Smooth muscle cell (in vitro differentiated cells): ENCODE measurements around the gene RAB11A. TPM values are rescaled to one million over a fixed set of nuclear protein-coding genes. Genes with fewer than 3 reads are reported as not detected.

Source experiments
- DNase-seq: peaks from one replicate; lab custom pipeline; 2025; ENCODE audit not compliant: unreplicated experiment; lab: John Stamatoyannopoulos, UW
- H2AFZ ChIP-seq: fragments of 200-600 bp; sonication (generic); 2 replicates; pipeline ENCODE4 v1.6.0; 2016; ENCODE audit warnings: antibody characterized with exemption, low read depth, mild to moderate bottlenecking
- H3F3A ChIP-seq: fragments of 200-600 bp; sonication (generic); 2 replicates; pipeline ENCODE4 v1.6.0; 2017; ENCODE audit warnings: antibody characterized with exemption, low read depth
- H3K27ac ChIP-seq: fragments of 200-600 bp; sonication (generic); 2 replicates; pipeline ENCODE4 v1.5.1; 2016; ENCODE audit warnings: low read depth, mild to moderate bottlenecking
- H3K27me3 ChIP-seq: fragments of 200-600 bp; sonication (generic); 2 replicates; pipeline ENCODE4 v1.6.1; 2016; ENCODE audit warnings: low read depth, mild to moderate bottlenecking
- H3K36me3 ChIP-seq: fragments of 200-600 bp; sonication (generic); 2 replicates; pipeline ENCODE4 v1.5.1; 2016; ENCODE audit warnings: low read depth
- H3K4me1 ChIP-seq: fragments of 200-600 bp; sonication (generic); 2 replicates; pipeline ENCODE4 v1.5.1; 2016; ENCODE audit warnings: low read depth
- H3K4me2 ChIP-seq: fragments of 200-600 bp; sonication (generic); 2 replicates; pipeline ENCODE4 v1.6.0; 2016; ENCODE audit warnings: mild to moderate bottlenecking
- H3K4me3 ChIP-seq: fragments of 200-600 bp; sonication (generic); 2 replicates; pipeline ENCODE4 v1.5.1; 2016; ENCODE audit warnings: mild to moderate bottlenecking
- H3K79me2 ChIP-seq: fragments of 200-600 bp; sonication (generic); 2 replicates; pipeline ENCODE4 v1.6.0; 2016; ENCODE audit warnings: low read depth, mild to moderate bottlenecking
- H3K9ac ChIP-seq: fragments of 200-600 bp; sonication (generic); 2 replicates; pipeline ENCODE4 v1.6.0; 2016; ENCODE audit warnings: low read depth
- H3K9me3 ChIP-seq: fragments of 200-600 bp; sonication (generic); replicated peaks from 2 replicates; pipeline ENCODE4 v1.5.1; 2016; ENCODE audit warnings: low read depth
- H4K20me1 ChIP-seq: fragments of 200-600 bp; sonication (generic); 2 replicates; pipeline ENCODE4 v1.6.0; 2016; ENCODE audit warnings: low read depth
- WGBS: methylation state at CpG from one replicate; pipeline ENCODE4 v1.1.7; 2016; ENCODE audit warnings: low lambda C conversion rate; 5-methylcytosine and 5-hydroxymethylcytosine counted together
- polyA plus RNA-seq: library from polyadenylated mRNA; unstranded; fragments of >200 nt; fragmentation: Nextera tagmentation; extraction: Ambion mirVana; gene quantifications from 2 replicates; pipeline ENCODE4 v1.2.1, GENCODE V29; 2016
- total RNA-seq: library from RNA; depleted of rRNA; stranded (reverse); fragments of >200 nt; gene quantifications from 2 replicates; pipeline ENCODE4 v1.2.3, GENCODE V29; 2014
- TF ChIP-seq, protein P1 (sequence below): fragments of 200-600 bp; sonication (generic); IDR thresholded peaks from 2 replicates; pipeline ENCODE4 v1.5.1; 2017; ENCODE audit warnings: borderline replicate concordance, mild to moderate bottlenecking, antibody characterized with exemption; ENCODE audit not compliant: insufficient read depth, poor library complexity, severe bottlenecking

RAB11A gene
- total and polyA plus RNA-seq, 2 experiments from 2014 or later = 206 to 300 TPM

DNA sequence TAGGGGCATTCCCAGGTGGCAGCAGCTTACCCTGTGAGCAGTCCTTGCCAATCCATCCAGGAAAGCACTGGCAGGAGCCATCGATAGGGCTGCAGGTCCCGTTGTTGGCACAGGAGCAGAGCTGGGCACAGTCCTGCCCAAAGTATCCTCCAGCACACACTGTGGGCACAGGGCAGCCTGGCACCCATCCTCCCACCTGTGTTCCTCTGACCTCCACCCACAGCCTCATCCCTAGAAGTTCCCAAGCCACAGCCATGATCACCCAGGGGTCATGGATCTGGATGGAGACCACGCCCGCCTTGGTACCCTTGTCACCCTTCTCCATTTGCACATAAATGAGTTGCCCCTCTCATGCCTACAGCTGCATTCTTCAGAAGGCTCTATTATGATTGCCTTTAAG, 48.6 kb downstream of the RAB11A start:
- TF ChIP-seq, protein P1, sequence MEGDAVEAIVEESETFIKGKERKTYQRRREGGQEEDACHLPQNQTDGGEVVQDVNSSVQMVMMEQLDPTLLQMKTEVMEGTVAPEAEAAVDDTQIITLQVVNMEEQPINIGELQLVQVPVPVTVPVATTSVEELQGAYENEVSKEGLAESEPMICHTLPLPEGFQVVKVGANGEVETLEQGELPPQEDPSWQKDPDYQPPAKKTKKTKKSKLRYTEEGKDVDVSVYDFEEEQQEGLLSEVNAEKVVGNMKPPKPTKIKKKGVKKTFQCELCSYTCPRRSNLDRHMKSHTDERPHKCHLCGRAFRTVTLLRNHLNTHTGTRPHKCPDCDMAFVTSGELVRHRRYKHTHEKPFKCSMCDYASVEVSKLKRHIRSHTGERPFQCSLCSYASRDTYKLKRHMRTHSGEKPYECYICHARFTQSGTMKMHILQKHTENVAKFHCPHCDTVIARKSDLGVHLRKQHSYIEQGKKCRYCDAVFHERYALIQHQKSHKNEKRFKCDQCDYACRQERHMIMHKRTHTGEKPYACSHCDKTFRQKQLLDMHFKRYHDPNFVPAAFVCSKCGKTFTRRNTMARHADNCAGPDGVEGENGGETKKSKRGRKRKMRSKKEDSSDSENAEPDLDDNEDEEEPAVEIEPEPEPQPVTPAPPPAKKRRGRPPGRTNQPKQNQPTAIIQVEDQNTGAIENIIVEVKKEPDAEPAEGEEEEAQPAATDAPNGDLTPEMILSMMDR = no peak
- Histone ChIP-seq H3K9ac (no peak overlapping the region), H2AFZ (no peak overlapping the region), H3K36me3 (no peaks in the 10 kb centered on the region), H3K4me2 (no peak overlapping the region), H3K4me3 (no peak overlapping the region), H3K27me3 (no peaks in the 10 kb centered on the region), H3K9me3 (no peaks in the 10 kb centered on the region), H3K79me2 (no peaks in the 10 kb centered on the region), H3K27ac (no peak overlapping the region), H4K20me1 (peaks cover 16% of the 10 kb centered on the region), H3K4me1 (peaks cover 9% of the 10 kb centered on the region), H3F3A (no peaks in the 10 kb centered on the region)
- no peak for DNase-seq
- WGBS = 98% methylated on average over 3 of the region's 4 CpGs

DNA sequence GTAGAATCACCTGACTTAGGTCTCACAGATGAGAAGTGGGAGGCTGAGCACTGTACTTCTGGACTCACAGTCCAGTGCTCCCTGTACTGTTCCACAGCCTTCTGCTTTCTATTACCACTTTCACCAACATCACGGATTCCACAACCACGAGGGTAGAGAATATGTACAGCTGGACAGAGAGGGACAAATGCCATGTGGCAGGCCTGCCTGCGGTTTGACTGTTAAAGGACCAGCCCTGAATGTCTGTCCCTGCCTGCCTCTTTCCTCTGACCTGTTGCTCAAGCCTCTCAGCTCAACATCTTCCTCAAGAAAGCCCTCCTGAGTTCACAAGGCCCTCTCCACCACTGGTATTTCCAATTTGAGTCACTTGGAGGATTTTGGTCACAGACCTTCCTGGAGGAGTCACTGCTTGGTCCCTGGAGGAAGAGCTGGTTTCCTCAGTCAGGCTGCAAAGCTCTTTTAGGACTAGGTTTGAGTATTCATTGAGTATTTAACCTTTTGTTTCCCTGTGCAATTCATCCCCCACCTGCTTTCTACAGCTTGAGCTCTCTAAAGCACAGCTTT, 49.1 kb downstream of the RAB11A start:
- no peaks in the 10 kb centered on the region for H3K9me3 ChIP-seq
- peaks cover 9% of the 10 kb centered on the region for H3K4me1 ChIP-seq
- no peaks in the 10 kb centered on the region for H3K79me2 ChIP-seq
- 92% methylated on average over 3 of the region's 3 CpGs for WGBS
- no peak overlapping the region for H3K27ac ChIP-seq
- H4K20me1 ChIP-seq = peaks cover 16% of the 10 kb centered on the region
- H3K4me2 ChIP-seq = no peak overlapping the region
- H3K27me3 ChIP-seq = no peaks in the 10 kb centered on the region
- no peaks in the 10 kb centered on the region for H3K36me3 ChIP-seq
- TF ChIP-seq, protein P1 = no peak
- no peak overlapping the region for H3K9ac ChIP-seq
- no peaks in the 10 kb centered on the region for H3F3A ChIP-seq
- no peak overlapping the region for H3K4me3 ChIP-seq
- no peak for DNase-seq
- no peak overlapping the region for H2AFZ ChIP-seq

DNA sequence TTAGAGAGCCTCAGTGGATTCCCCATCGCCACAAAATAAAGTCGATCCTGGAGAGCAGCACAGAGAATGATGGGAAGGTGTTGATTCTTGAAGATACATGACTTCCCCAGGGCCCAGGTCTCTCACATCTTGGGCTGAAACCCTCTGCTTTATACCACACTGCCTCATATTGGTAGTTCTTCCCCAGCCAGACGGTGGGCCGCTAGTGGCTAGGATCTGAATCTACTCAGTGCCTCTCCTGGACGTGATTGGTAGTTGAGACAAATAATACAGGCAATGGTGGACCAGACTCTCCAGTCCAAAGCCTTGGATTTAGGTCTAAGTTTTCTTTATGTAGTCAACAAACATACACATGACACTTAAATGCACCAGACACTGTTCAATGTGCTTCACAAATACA, 49.7 kb downstream of the RAB11A start:
- H3K36me3 ChIP-seq = no peaks in the 10 kb centered on the region
- H2AFZ ChIP-seq = no peak overlapping the region
- 94% methylated on average over 5 of the region's 5 CpGs for WGBS
- no peaks in the 10 kb centered on the region for H3K27me3 ChIP-seq
- H3K79me2 ChIP-seq = no peaks in the 10 kb centered on the region
- H3K4me1 ChIP-seq = peaks cover 9% of the 10 kb centered on the region
- H4K20me1 ChIP-seq = peaks cover 16% of the 10 kb centered on the region
- no peak overlapping the region for H3K4me3 ChIP-seq
- H3K27ac ChIP-seq = no peak overlapping the region
- DNase-seq = no peak
- no peaks in the 10 kb centered on the region for H3F3A ChIP-seq
- H3K4me2 ChIP-seq = no peak overlapping the region
- H3K9ac ChIP-seq = no peak overlapping the region
- TF ChIP-seq, protein P1 = no peak
- no peaks in the 10 kb centered on the region for H3K9me3 ChIP-seq

DNA sequence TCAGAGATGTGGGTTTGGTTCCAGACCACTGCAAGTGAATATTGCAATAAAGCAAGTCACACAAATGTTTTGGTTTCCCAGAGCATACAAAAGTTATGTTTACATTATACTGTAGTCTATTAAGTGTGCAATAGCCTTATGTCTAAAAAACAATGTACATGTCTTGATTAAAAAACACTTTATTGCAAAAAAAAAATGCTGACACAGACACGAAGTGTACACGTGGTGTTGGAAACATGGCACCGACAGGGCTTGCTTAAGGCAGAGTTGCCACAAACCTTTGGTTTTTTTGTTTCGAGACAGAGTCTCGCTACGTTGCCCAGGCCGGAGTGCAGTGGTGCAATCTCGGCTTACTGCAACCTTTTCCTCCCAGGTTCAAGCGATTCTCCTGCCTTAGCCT, 50.1 kb downstream of the RAB11A start:
- Histone ChIP-seq H2AFZ (no peak overlapping the region), H4K20me1 (peaks cover 16% of the 10 kb centered on the region), H3K4me1 (peaks cover 9% of the 10 kb centered on the region), H3K79me2 (no peaks in the 10 kb centered on the region), H3K36me3 (no peaks in the 10 kb centered on the region), H3K27me3 (no peaks in the 10 kb centered on the region), H3K9me3 (no peaks in the 10 kb centered on the region), H3K4me2 (no peak overlapping the region), H3F3A (no peaks in the 10 kb centered on the region), H3K4me3 (no peak overlapping the region), H3K27ac (no peak overlapping the region), H3K9ac (no peak overlapping the region)
- no peak for DNase-seq
- 97% methylated on average over 9 of the region's 9 CpGs for WGBS
- TF ChIP-seq, protein P1 = no peak
